Urinary bladder (tissue), 4 donors: ENCODE measurements around the gene FGFBP1. TPM values are rescaled to one million over a fixed set of nuclear protein-coding genes. Genes with fewer than 3 reads are reported as not detected.
"Not testable (repeated sequence)": the region's sequence is repeated elsewhere in the genome, so short reads cannot be mapped to it uniquely, and the experiment has no call there.

Source experiments
- DNase-seq: peaks from one replicate; pipeline ENCODE4 v3.0.0-alpha.2; 2015; ENCODE audit errors: extremely low spot score
- H3K27ac ChIP-seq: one replicate; pipeline ENCODE4 v1.5.1; 2013; ENCODE audit warnings: low read depth, mild to moderate bottlenecking, moderate library complexity
- H3K36me3 ChIP-seq: one replicate; pipeline ENCODE4 v1.6.1; 2013; ENCODE audit warnings: mild to moderate bottlenecking, moderate library complexity; ENCODE audit not compliant: insufficient read depth
- H3K4me1 ChIP-seq: one replicate; pipeline ENCODE4 v1.6.1; 2013; ENCODE audit warnings: mild to moderate bottlenecking, moderate library complexity; ENCODE audit not compliant: insufficient read depth
- H3K4me3 ChIP-seq: one replicate; pipeline ENCODE4 v1.5.1; 2013; ENCODE audit warnings: low read depth, low read length
- WGBS: extraction: QIAGEN DNeasy Blood & Tissue Kit; methylation state at CpG from one replicate; pipeline ENCODE4 v1.1.7; 2013; 5-methylcytosine and 5-hydroxymethylcytosine counted together
- polyA plus RNA-seq: library from polyadenylated mRNA; stranded (reverse); fragments of 200-250 nt; gene quantifications from one replicate; pipeline ENCODE4 v1.2.3, GENCODE V29; 2013
- total RNA-seq: library from RNA; depleted of rRNA; stranded (reverse); fragments of >200 nt; gene quantifications from one replicate; pipeline ENCODE4 v1.2.3, GENCODE V29; 2014
- donor health status: healthy with polysubstance abuse.
- donor health status: healthy.

Gene FGFBP1
- total and polyA plus RNA-seq, 2 donors: 0.16 TPM; not detected in 1

GRCh38 chr4:15934259-15934658 lies 4.3 kb downstream of the FGFBP1 start:
- Histone ChIP-seq H3K27ac (no peak overlapping the region), H3K36me3 (no peaks in the 10 kb centered on the region), H3K4me1 (no peaks in the 10 kb centered on the region), H3K4me3 (no peak overlapping the region)
- 80% methylated on average over 3 of the region's 3 CpGs for WGBS
- DNase-seq: no peak

- Histone ChIP-seq H3K4me3 (no peak overlapping the region), H3K4me1 (no peaks in the 10 kb centered on the region), H3K36me3 (no peaks in the 10 kb centered on the region), H3K27ac (no peak overlapping the region)
- WGBS: 91% methylated on average over 5 of the region's 5 CpGs
- DNase-seq: no peak
Observed at GRCh38 chr4:15931451-15932210, 6.9 kb downstream of the FGFBP1 start.

GRCh38 chr4:15930314-15930713 lies 8.2 kb downstream of the FGFBP1 start:
- no peak overlapping the region for H3K27ac ChIP-seq
- WGBS: 69% methylated on average over 7 of the region's 7 CpGs
- H3K4me1 ChIP-seq: no peaks in the 10 kb centered on the region
- no peak overlapping the region for H3K4me3 ChIP-seq
- H3K36me3 ChIP-seq: no peaks in the 10 kb centered on the region
- DNase-seq: no peak

GRCh38 chr4:15929540-15929939 lies 9.0 kb downstream of the FGFBP1 start:
- 65% methylated on average over 3 of the region's 3 CpGs for WGBS
- Histone ChIP-seq H3K27ac (no peak overlapping the region), H3K4me1 (no peaks in the 10 kb centered on the region)

GRCh38 chr4:15928883-15929282 lies 9.7 kb downstream of the FGFBP1 start:
- no peak overlapping the region for H3K27ac ChIP-seq
- H3K4me3 ChIP-seq: no peak overlapping the region
- DNase-seq: no peak
- 52% methylated on average over 5 of the region's 5 CpGs for WGBS
- no peaks in the 10 kb centered on the region for H3K4me1 ChIP-seq
- no peaks in the 10 kb centered on the region for H3K36me3 ChIP-seq

More at GRCh38 chr4:15929540-15929939, 9.0 kb downstream of the FGFBP1 start:
- no peak overlapping the region for H3K4me3 ChIP-seq
- no peak for DNase-seq
- no peaks in the 10 kb centered on the region for H3K36me3 ChIP-seq

- no peaks in the 10 kb centered on the region for H3K4me1 ChIP-seq
- no peak for DNase-seq
Observed at GRCh38 chr4:15926486-15926885, 12.1 kb downstream of the FGFBP1 start.

GRCh38 chr4:15925830-15926229 lies 12.7 kb downstream of the FGFBP1 start:
- Histone ChIP-seq H3K27ac (no peak overlapping the region), H3K4me1 (no peaks in the 10 kb centered on the region), H3K36me3 (no peaks in the 10 kb centered on the region), H3K4me3 (no peak overlapping the region)
- WGBS: 76% methylated on average over 3 of the region's 3 CpGs
- no peak for DNase-seq

More at GRCh38 chr4:15926486-15926885, 12.1 kb downstream of the FGFBP1 start:
- Histone ChIP-seq H3K36me3 (no peaks in the 10 kb centered on the region), H3K4me3 (no peak overlapping the region), H3K27ac (no peak overlapping the region)
- 36% methylated on average over 7 of the region's 7 CpGs for WGBS

GRCh38 chr4:15921592-15921932 lies 17.0 kb downstream of the FGFBP1 start:
- Histone ChIP-seq H3K4me3 (no peak overlapping the region), H3K4me1 (no peaks in the 10 kb centered on the region), H3K36me3 (no peaks in the 10 kb centered on the region), H3K27ac (no peak overlapping the region)
- DNase-seq: no peak
- WGBS: 100% methylated on average over 1 of the region's 1 CpG

- Histone ChIP-seq H3K27ac (no peak overlapping the region), H3K4me3 (no peak overlapping the region), H3K36me3 (no peaks in the 10 kb centered on the region), H3K4me1 (no peaks in the 10 kb centered on the region)
- 37% methylated on average over 4 of the region's 4 CpGs for WGBS
- DNase-seq: no peak
Observed at GRCh38 chr4:15920723-15921591, 17.6 kb downstream of the FGFBP1 start.

GRCh38 chr4:15918484-15919129 lies 19.9 kb downstream of the FGFBP1 start:
- Histone ChIP-seq H3K4me3 (no peak overlapping the region), H3K27ac (no peak overlapping the region), H3K4me1 (no peaks in the 10 kb centered on the region), H3K36me3 (no peaks in the 10 kb centered on the region)
- 33% methylated on average over 4 of the region's 4 CpGs for WGBS
- no peak for DNase-seq

- WGBS: 87% methylated on average over 2 of the region's 2 CpGs
- DNase-seq: no peak
- H3K36me3 ChIP-seq: no peaks in the 10 kb centered on the region
- H3K27ac ChIP-seq: no peak overlapping the region
- H3K4me3 ChIP-seq: no peak overlapping the region
- H3K4me1 ChIP-seq: no peaks in the 10 kb centered on the region
Observed at GRCh38 chr4:15917297-15917696, 21.2 kb downstream of the FGFBP1 start.

GRCh38 chr4:15916358-15916757 lies 22.2 kb downstream of the FGFBP1 start:
- WGBS: 95% methylated on average over 9 of the region's 9 CpGs
- not testable (repeated sequence) for H3K4me3 ChIP-seq, H3K4me1 ChIP-seq, H3K27ac ChIP-seq, DNase-seq, H3K36me3 ChIP-seq

- Histone ChIP-seq H3K36me3 (no peaks in the 10 kb centered on the region), H3K27ac (no peak overlapping the region), H3K4me1 (no peaks in the 10 kb centered on the region), H3K4me3 (no peak overlapping the region)
- no peak for DNase-seq
- 88% methylated on average over 2 of the region's 2 CpGs for WGBS
Observed at GRCh38 chr4:15914736-15915135, 23.8 kb downstream of the FGFBP1 start.

- Histone ChIP-seq H3K36me3 (no peaks in the 10 kb centered on the region), H3K4me3 (no peak overlapping the region), H3K4me1 (no peaks in the 10 kb centered on the region), H3K27ac (no peak overlapping the region)
- DNase-seq: no peak
- WGBS: 92% methylated on average over 4 of the region's 4 CpGs
Observed at GRCh38 chr4:15914291-15914690, 24.2 kb downstream of the FGFBP1 start.
